Prostate gland (tissue), 2 donors: ENCODE results near the gene USP13.

ENCODE experiments used
- CTCF ChIP-seq, 4 experiments: fragments of 200-600 bp in 2 of 4; fragments of 450-650 bp in 2 of 4; sonication (generic) in 2 of 4; IDR thresholded peaks; 1 replicate in 3 of 4; 2 replicates in 1 of 4; pipeline ENCODE4 v1.5.1; 2016 to 2019; ENCODE audit warnings: antibody characterized with exemption in 4 of 4, mild to moderate bottlenecking in 2 of 4, moderate library complexity in 2 of 4
- POLR2A ChIP-seq: fragments of 450-650 bp; IDR thresholded peaks from one replicate; pipeline ENCODE4 v1.6.1; 2016; ENCODE audit warnings: antibody characterized with exemption, mild to moderate bottlenecking
- POLR2AphosphoS5 ChIP-seq: sonication (generic); formaldehyde crosslinking; IDR thresholded peaks from one replicate; pipeline ENCODE4 v1.6.1; 2017; ENCODE audit warnings: antibody characterized with exemption

GRCh38 chr3:179734497-179735281, 81.8 kb downstream of the USP13 start:
- no peak for TF ChIP-seq CTCF (IDR thresholded peaks at IDR 0.05)
- TF ChIP-seq POLR2A: no peak
- no peak for TF ChIP-seq POLR2AphosphoS5
